Gastroesophageal sphincter (tissue), 3 donors: ENCODE data around the gene ZNF182.

ENCODE experiments used
- POLR2A ChIP-seq, 2 donors: fragments of 450-650 bp; IDR thresholded peaks; one replicate each; pipeline ENCODE4 v1.6.1; 2017; ENCODE audit warnings: antibody characterized with exemption in 2 of 2, mild to moderate bottlenecking in 2 of 2, moderate library complexity in 1 of 2
- POLR2AphosphoS5 ChIP-seq: sonication (generic); formaldehyde crosslinking; IDR thresholded peaks from one replicate; pipeline ENCODE4 v1.6.1; 2017; ENCODE audit warnings: antibody characterized with exemption
- TF ChIP-seq, protein P1 (sequence below), 4 experiments: fragments of 200-600 bp in 2 of 4; fragments of 450-650 bp in 2 of 4; sonication (generic) in 1 of 4; IDR thresholded peaks; one replicate each; pipeline ENCODE4 v1.5.1; 2017 to 2019; ENCODE audit warnings: antibody characterized with exemption in 4 of 4, mild to moderate bottlenecking in 2 of 4, moderate library complexity in 2 of 4

DNA sequence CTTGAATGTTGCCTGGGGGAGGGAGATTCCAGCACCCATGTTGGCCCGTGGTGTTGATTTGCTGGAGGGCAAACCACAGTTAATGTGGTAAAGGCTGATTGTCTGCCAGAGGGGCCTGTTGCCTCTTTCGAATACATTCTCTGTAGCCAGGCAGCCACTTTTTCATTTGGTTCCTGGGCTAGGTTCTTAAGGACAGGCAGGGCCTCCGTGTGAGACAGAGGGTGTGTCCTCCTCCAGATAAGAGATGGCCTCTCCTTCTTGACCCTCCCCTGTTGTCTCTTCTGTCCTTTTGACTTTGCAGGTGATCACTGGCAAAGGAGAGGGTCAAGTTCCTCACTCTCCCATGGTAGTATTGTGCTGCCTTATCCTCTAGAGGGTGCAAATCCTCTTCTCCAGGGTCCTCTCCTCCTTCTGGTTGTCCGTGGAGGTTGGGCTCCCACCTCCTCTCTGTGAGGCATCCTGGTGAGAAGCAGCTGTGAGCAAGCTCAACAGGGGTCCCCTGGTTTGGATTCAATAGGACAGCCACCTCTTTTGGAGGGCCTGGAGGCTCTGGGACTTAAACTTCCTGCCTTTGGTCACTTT, 44.9 kb downstream of the ZNF182 start:
- TF ChIP-seq, protein P1, sequence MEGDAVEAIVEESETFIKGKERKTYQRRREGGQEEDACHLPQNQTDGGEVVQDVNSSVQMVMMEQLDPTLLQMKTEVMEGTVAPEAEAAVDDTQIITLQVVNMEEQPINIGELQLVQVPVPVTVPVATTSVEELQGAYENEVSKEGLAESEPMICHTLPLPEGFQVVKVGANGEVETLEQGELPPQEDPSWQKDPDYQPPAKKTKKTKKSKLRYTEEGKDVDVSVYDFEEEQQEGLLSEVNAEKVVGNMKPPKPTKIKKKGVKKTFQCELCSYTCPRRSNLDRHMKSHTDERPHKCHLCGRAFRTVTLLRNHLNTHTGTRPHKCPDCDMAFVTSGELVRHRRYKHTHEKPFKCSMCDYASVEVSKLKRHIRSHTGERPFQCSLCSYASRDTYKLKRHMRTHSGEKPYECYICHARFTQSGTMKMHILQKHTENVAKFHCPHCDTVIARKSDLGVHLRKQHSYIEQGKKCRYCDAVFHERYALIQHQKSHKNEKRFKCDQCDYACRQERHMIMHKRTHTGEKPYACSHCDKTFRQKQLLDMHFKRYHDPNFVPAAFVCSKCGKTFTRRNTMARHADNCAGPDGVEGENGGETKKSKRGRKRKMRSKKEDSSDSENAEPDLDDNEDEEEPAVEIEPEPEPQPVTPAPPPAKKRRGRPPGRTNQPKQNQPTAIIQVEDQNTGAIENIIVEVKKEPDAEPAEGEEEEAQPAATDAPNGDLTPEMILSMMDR (IDR thresholded peaks at IDR 0.05), result no peak
- TF ChIP-seq POLR2A (IDR thresholded peaks at IDR 0.05), result no peak
- no peak for TF ChIP-seq POLR2AphosphoS5
